Esophagus (tissue), 2 donors: Measurements from ENCODE around the gene PLCL1. TPM values are rescaled to one million over a fixed set of nuclear protein-coding genes. Genes with fewer than 3 reads are reported as not detected.

ENCODE experiments used
- H3K27ac ChIP-seq, 2 donors: one replicate each; pipeline ENCODE4 v1.5.1; 2013; ENCODE audit warnings: low read depth in 2 of 2, mild to moderate bottlenecking in 2 of 2, inconsistent platforms in 1 of 2, low read length in 1 of 2, moderate library complexity in 1 of 2
- H3K27me3 ChIP-seq, 2 donors: one replicate each; pipeline ENCODE4 v1.6.1; 2013; ENCODE audit warnings: low read length in 2 of 2, control low read depth in 1 of 2, mild to moderate bottlenecking in 1 of 2; ENCODE audit not compliant: insufficient read depth in 2 of 2, control insufficient read depth in 1 of 2
- H3K36me3 ChIP-seq, 2 donors: one replicate each; pipeline ENCODE4 v1.6.1; 2013; ENCODE audit warnings: low read length in 1 of 2; ENCODE audit not compliant: control insufficient read depth in 2 of 2, insufficient read depth in 2 of 2
- H3K4me1 ChIP-seq, 2 donors: one replicate each; pipeline ENCODE4 v1.6.1; 2013; ENCODE audit warnings: low read length in 1 of 2; ENCODE audit not compliant: control insufficient read depth in 2 of 2, insufficient read depth in 2 of 2
- H3K4me3 ChIP-seq, 2 donors: one replicate each; pipeline ENCODE4 v1.5.1; 2013; ENCODE audit warnings: low read length in 2 of 2, mild to moderate bottlenecking in 2 of 2, low read depth in 1 of 2, moderate library complexity in 1 of 2
- H3K9me3 ChIP-seq, 2 donors: one replicate each; pipeline ENCODE4 v1.6.1; 2013; ENCODE audit warnings: mild to moderate bottlenecking in 2 of 2, low read depth in 1 of 2, low read length in 1 of 2, moderate library complexity in 1 of 2; ENCODE audit not compliant: control insufficient read depth in 2 of 2, insufficient read depth in 1 of 2
- WGBS, 2 donors: extraction: QIAGEN DNeasy Blood & Tissue Kit; methylation state at CpG; one replicate each; pipeline ENCODE4 v1.1.7; 2013; 5-methylcytosine and 5-hydroxymethylcytosine counted together
- polyA plus RNA-seq, 2 donors: library from polyadenylated mRNA; stranded (reverse); fragments of 200-250 nt; gene quantifications; one replicate each; pipeline ENCODE4 v1.2.3, GENCODE V29; 2013
- donor health status: healthy with polysubstance abuse.
- donor health status: Bipolar disorder and iron deficiency.

The PLCL1 gene
- polyA plus RNA-seq, 2 donors, result 0.20 to 0.59 TPM

DNA sequence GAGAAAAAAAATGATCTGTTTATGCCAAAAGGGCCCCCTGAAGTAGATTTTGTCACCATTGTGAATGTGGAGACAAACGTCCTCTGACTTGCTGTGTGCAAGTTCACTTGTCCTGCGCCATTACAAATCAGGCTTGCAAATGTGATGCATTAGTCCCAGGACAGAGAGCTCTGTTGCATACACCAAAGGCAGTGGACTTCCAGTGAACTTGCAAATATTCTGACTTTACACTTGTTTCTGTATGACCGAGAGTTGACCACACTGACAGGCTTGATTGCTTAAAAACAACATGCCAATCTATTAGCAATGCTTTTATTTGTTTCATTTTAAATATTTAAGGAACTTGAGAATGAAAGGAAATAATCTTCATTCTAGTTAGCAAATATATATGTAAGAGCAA lies 293.2 kb downstream of the PLCL1 start:
- Histone ChIP-seq H3K4me1 (no peaks in the 10 kb centered on the region), H3K27me3 (no peaks in the 10 kb centered on the region), H3K9me3 (no peaks in the 10 kb centered on the region), H3K4me3 (no peak overlapping the region), H3K27ac (no peak overlapping the region), H3K36me3 (no peaks in the 10 kb centered on the region)
- 77 to 83% methylated on average over 3 of the region's 3 CpGs for WGBS, 2 donors

GRCh38 chr2:198098386-198098785 lies 294.0 kb downstream of the PLCL1 start:
- Histone ChIP-seq H3K27ac (no peak overlapping the region), H3K9me3 (no peaks in the 10 kb centered on the region), H3K4me1 (no peaks in the 10 kb centered on the region), H3K27me3 (no peaks in the 10 kb centered on the region), H3K4me3 (no peak overlapping the region), H3K36me3 (no peaks in the 10 kb centered on the region)
- WGBS, 2 donors, result 84 to 90% methylated on average over 1 of the region's 1 CpG

GRCh38 chr2:198098918-198099317 lies 294.5 kb downstream of the PLCL1 start:
- Histone ChIP-seq H3K4me3 (no peak overlapping the region), H3K27ac (no peak overlapping the region), H3K9me3 (no peaks in the 10 kb centered on the region), H3K4me1 (no peaks in the 10 kb centered on the region), H3K27me3 (no peaks in the 10 kb centered on the region), H3K36me3 (no peaks in the 10 kb centered on the region)
- 45 to 63% methylated on average over 6 of the region's 6 CpGs for WGBS, 2 donors

DNA sequence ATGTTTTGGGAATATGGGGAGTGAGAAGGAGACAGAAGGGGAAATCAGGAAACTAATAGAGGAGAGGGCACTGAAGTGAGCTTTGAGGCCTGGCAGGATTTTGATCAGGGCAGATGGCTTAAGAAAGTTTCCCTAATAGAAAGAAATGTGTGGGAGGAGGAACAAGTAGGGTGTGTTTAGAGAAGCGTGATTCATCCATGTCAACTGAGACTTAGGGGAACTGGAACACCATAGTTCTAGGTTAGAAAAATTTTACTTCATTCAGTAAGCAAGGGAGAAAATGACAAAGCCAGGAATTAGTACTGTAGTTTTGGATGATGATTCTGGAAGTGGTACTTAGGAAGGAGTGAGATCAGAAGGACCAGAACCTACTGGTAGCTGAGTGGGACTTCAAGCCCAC lies 296.0 kb downstream of the PLCL1 start:
- no peak overlapping the region for H3K27ac ChIP-seq
- no peaks in the 10 kb centered on the region for H3K27me3 ChIP-seq
- no peaks in the 10 kb centered on the region for H3K36me3 ChIP-seq
- no peaks in the 10 kb centered on the region for H3K9me3 ChIP-seq
- no peaks in the 10 kb centered on the region for H3K4me1 ChIP-seq
- WGBS, 2 donors, result 35 to 46% methylated on average over 1 of the region's 1 CpG
- no peak overlapping the region for H3K4me3 ChIP-seq

GRCh38 chr2:198101688-198102087 lies 297.3 kb downstream of the PLCL1 start:
- WGBS, 2 donors, result 89 to 93% methylated on average over 3 of the region's 3 CpGs
- H3K27me3 ChIP-seq, result no peaks in the 10 kb centered on the region
- H3K36me3 ChIP-seq, result no peaks in the 10 kb centered on the region
- H3K9me3 ChIP-seq, result no peaks in the 10 kb centered on the region
- H3K4me3 ChIP-seq, result no peak overlapping the region
- H3K4me1 ChIP-seq, result no peaks in the 10 kb centered on the region
- H3K27ac ChIP-seq, result no peak overlapping the region

DNA sequence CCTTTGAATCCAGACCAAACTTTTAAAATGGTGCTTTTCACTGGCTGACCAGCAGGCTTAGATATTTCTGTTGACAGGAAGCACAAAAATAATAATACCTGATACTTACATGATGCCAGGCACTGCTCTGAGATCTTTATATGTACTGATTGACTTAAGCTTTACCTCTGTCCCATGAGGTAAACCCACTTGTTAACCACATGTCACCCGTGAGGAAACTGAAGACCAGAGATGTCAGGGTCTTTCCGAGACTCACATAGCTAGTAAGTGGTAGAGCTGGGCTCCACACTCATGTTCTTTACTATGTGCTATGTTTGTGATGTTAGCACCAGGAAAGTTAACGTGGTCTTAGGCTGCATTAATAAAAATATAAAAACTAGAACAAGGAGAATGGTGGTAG lies 297.7 kb downstream of the PLCL1 start:
- Histone ChIP-seq H3K9me3 (no peaks in the 10 kb centered on the region), H3K27me3 (no peaks in the 10 kb centered on the region), H3K4me3 (no peak overlapping the region), H3K36me3 (no peaks in the 10 kb centered on the region), H3K4me1 (no peaks in the 10 kb centered on the region), H3K27ac (no peak overlapping the region)
- 87 to 94% methylated on average over 3 of the region's 3 CpGs for WGBS, 2 donors

DNA sequence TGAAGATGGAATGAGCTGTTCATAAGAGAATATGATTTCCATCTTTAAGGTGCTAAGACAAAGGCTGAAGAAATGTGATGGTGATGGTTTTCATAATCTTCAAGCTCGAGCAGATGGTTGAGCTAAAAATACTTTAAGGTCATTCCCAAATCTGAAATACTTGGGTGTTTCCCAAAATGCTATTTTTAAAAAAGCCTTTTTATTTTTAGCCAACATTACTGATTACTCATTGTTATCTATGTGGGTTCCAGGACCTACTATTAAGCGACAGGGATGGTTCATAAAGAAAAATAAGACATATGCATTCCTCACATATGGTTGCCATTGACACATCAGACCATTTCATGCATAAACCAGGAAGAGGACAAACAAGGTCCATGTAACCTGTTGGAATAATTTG lies 298.5 kb downstream of the PLCL1 start:
- Histone ChIP-seq H3K4me1 (no peaks in the 10 kb centered on the region), H3K4me3 (no peak overlapping the region)
- 55 to 72% methylated on average over 2 of the region's 2 CpGs for WGBS, 2 donors

DNA sequence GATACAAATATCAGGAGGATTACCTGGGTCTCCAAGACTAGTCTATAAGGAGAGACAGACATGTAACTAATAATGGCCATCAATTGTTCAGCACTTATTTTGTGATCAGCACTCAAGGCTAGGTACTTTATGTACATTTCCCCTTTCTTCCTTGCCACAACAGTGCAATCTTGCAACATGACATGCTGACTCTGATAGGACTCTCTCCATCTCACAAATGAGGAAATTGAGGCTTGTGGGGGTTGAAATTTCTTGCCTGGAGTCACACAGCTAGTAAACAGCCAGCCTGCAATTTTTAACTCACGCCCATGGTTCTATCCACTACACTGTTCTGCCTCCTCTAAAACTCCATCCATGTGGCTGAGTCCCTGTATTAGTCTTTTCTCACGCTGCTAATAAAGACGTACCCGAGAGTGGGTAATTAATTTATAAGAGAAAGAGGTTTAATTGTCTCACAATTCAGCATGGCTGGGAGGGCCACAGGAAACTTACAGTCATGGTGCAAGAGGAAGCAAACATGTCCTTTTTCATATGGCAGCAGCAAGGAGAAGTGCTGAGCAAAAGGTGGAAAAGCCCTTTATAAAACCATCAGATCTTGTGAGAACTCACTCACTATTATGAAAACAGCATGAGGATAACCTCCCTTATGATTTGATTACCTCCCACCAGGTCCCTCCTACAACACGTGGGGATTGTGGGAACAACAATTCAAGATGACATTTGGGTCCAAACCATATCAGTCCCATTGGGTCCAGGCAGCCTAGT lies 302.4 kb downstream of the PLCL1 start:
- Histone ChIP-seq H3K9me3 (no peaks in the 10 kb centered on the region), H3K27me3 (no peaks in the 10 kb centered on the region), H3K4me1 (no peaks in the 10 kb centered on the region), H3K4me3 (no peak overlapping the region), H3K36me3 (no peaks in the 10 kb centered on the region), H3K27ac (no peak overlapping the region)
- WGBS, 2 donors, result 85 to 86% methylated on average over 5 of the region's 5 CpGs

More for the DNA sequence above, 298.5 kb downstream of the PLCL1 start:
- H3K36me3 ChIP-seq, result no peaks in the 10 kb centered on the region
- H3K27ac ChIP-seq, result no peak overlapping the region
- no peaks in the 10 kb centered on the region for H3K27me3 ChIP-seq
- no peaks in the 10 kb centered on the region for H3K9me3 ChIP-seq

GRCh38 chr2:198113316-198113715 lies 308.9 kb downstream of the PLCL1 start:
- Histone ChIP-seq H3K36me3 (no peaks in the 10 kb centered on the region), H3K9me3 (no peaks in the 10 kb centered on the region), H3K27me3 (no peaks in the 10 kb centered on the region), H3K4me3 (no peak overlapping the region), H3K4me1 (no peaks in the 10 kb centered on the region), H3K27ac (no peak overlapping the region)
- 61 to 68% methylated on average over 2 of the region's 2 CpGs for WGBS, 2 donors

DNA sequence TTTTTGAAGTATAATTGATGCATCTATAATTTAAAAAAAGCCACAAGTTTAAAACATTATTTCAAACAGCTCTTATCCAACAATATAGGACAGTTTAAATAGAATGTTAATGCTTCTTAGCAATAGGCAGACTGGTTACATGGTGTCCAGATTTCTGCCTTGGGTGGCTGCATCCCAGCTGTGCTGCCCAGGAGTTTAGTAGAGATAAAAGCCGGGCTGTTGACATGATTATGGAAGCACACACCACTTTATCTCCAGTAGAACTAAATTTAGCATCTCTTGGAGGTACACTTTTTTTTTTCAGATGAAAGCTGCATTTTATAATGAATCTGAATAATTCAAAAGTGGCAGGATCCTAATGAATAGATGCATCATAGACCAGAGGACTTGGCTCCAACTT lies 309.7 kb downstream of the PLCL1 start:
- no peaks in the 10 kb centered on the region for H3K9me3 ChIP-seq
- 73 to 89% methylated on average over 1 of the region's 1 CpG for WGBS, 2 donors
- no peaks in the 10 kb centered on the region for H3K27me3 ChIP-seq
- no peaks in the 10 kb centered on the region for H3K4me1 ChIP-seq
- H3K36me3 ChIP-seq, result no peaks in the 10 kb centered on the region
- H3K27ac ChIP-seq, result no peak overlapping the region
- H3K4me3 ChIP-seq, result no peak overlapping the region
